22Rv1 (cell line): ENCODE measurements around the gene KCNIP3.

ENCODE experiments used
- CTCF ChIP-seq: fragments of 450-650 bp; IDR thresholded peaks from 2 replicates; pipeline ENCODE4 v1.5.1; 2017; ENCODE audit warnings: mild to moderate bottlenecking
- ZFX ChIP-seq: fragments of 450-650 bp; IDR thresholded peaks from 2 replicates; pipeline ENCODE4 v1.6.1; 2017; ENCODE audit warnings: antibody characterized with exemption, borderline replicate concordance

GRCh38 chr2:95295376-95295775 is 1.8 kb upstream of the KCNIP3 start:
- TF ChIP-seq CTCF (no peak), ZFX (no peak)
